ENCODE results near the gene ZDHHC11. TPM values are rescaled to one million over a fixed set of nuclear protein-coding genes. Genes with fewer than 3 reads are reported as not detected.
A peak's percentile ranks its signal among the peaks of the same experiment; 100 is the strongest.

Gene ZDHHC11, protein sequence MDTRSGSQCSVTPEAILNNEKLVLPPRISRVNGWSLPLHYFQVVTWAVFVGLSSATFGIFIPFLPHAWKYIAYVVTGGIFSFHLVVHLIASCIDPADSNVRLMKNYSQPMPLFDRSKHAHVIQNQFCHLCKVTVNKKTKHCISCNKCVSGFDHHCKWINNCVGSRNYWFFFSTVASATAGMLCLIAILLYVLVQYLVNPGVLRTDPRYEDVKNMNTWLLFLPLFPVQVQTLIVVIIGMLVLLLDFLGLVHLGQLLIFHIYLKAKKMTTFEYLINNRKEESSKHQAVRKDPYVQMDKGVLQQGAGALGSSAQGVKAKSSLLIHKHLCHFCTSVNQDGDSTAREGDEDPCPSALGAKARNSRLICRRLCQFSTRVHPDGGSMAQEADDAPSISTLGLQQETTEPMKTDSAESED
- total RNA-seq (10 to 100 TPM in 3 of 5 donors, 1 to 10 TPM in 2; 6.5 to 38.0 (median 11.6) TPM), total RNA-seq (3.0 to 37.9 (median 7.8) reads per million in 29 experiments)
- total RNA-seq (2013) = 5.2 TPM

- Mint-ChIP-seq H3K27ac (peak within 1 kb of the TSS in 1 of 2 donors; percentile 5), H3K9me3 (no peaks in the 10 kb centered on the region), H3K4me1 (peaks cover 4 to 7% (median 6%) of the 10 kb centered on the region in 3 donors), H3K27me3 (peaks cover 6 to 13% of the 10 kb centered on the region in 2 donors), H3K36me3 (no peaks in the 10 kb centered on the region), H3K4me3 (no peak within 1 kb of the TSS)
- peaks cover 0 to 4% of the 10 kb centered on the region in 2 experiments for H3K4me1 ChIP-seq (ENCODE audit: control insufficient read depth in 1 of 2, extremely low read depth in 1 of 2, insufficient read depth in 2 of 2, low read length in 2 of 2)
- no peaks in the 10 kb centered on the region for H3K36me3 ChIP-seq (ENCODE audit: control insufficient read depth in 2 of 2, extremely low read depth in 1 of 2, insufficient read depth in 1 of 2, low read length in 1 of 2)
- H3K9me3 ChIP-seq = no peaks in the 10 kb centered on the region
- peaks cover 0 to 37% of the 10 kb centered on the region in 2 experiments for H3K27me3 ChIP-seq (replicated peaks in 1 of 2; ENCODE audit: control insufficient read depth in 2 of 2, extremely low read depth in 1 of 2, insufficient read depth in 2 of 2, low read length in 1 of 2)
- H3K4me3 ChIP-seq (ENCODE audit: control insufficient read depth in 1 of 2, extremely low read depth in 1 of 2, low read length in 1 of 2) = no peak within 1 kb of the TSS
- CTCF ChIA-PET = no interaction called here
- 85% methylated on average over 25 of the region's 27 CpGs for WGBS (ENCODE audit: insufficient coverage)
- ATAC-seq (replicated peaks in 1 of 4) (no peak), DNase-seq (no peak)
- no peak within 1 kb of the TSS for H3K27ac ChIP-seq (ENCODE audit: low read length)
- POLR2A ChIA-PET = no interaction called here
Observed at GRCh38 chr5:850511-851006, at the start of gene ZDHHC11. Gene ZDHHC11 (minus strand): TSS chr5:850986. CDS start chr5:850602, 384 bp downstream.

GRCh38 chr5:893711-894110 is 42.9 kb upstream of the ZDHHC11 start:
- Histone ChIP-seq H3K36me3 (ENCODE audit: control insufficient read depth in 2 of 2, extremely low read depth in 1 of 2, insufficient read depth in 1 of 2, low read length in 1 of 2) (peaks cover 0 to 33% of the 10 kb centered on the region in 2 donors), H3K27ac (ENCODE audit: low read length) (no peak overlapping the region), H3K4me1 (ENCODE audit: control insufficient read depth in 1 of 2, extremely low read depth in 1 of 2, insufficient read depth in 2 of 2, low read length in 2 of 2) (peaks cover 12 to 34% of the 10 kb centered on the region in 2 experiments), H3K27me3 (replicated peaks in 1 of 2; ENCODE audit: control insufficient read depth in 2 of 2, extremely low read depth in 1 of 2, insufficient read depth in 2 of 2, low read length in 1 of 2) (peaks cover 0 to 7% of the 10 kb centered on the region in 2 experiments), H3K4me3 (ENCODE audit: control insufficient read depth in 1 of 2, extremely low read depth in 1 of 2, low read length in 1 of 2) (no peak overlapping the region), H3K9me3 (no peaks in the 10 kb centered on the region)
- Mint-ChIP-seq H3K36me3 (peaks cover 7% of the 10 kb centered on the region), H3K9me3 (no peaks in the 10 kb centered on the region), H3K4me3 (peak overlapping the region; percentile 49 to 82 (median 64)), H3K27me3 (no peaks in the 10 kb centered on the region), H3K4me1 (peaks cover 14 to 26% (median 22%) of the 10 kb centered on the region in 3 donors), H3K27ac (no peak overlapping the region)
- ChIA-PET POLR2A (no interaction called here), CTCF (no interaction called here)
- 83% methylated on average over 7 of the region's 9 CpGs for WGBS (ENCODE audit: insufficient coverage)
- DNase-seq (no peak), ATAC-seq (replicated peaks in 1 of 4) (no peak)

- Histone ChIP-seq H3K27me3 (replicated peaks in 1 of 2; ENCODE audit: control insufficient read depth in 2 of 2, extremely low read depth in 1 of 2, insufficient read depth in 2 of 2, low read length in 1 of 2) (peaks cover 0 to 7% of the 10 kb centered on the region in 2 experiments), H3K4me1 (ENCODE audit: control insufficient read depth in 1 of 2, extremely low read depth in 1 of 2, insufficient read depth in 2 of 2, low read length in 2 of 2) (peaks cover 12 to 35% of the 10 kb centered on the region in 2 experiments), H3K36me3 (ENCODE audit: control insufficient read depth in 2 of 2, extremely low read depth in 1 of 2, insufficient read depth in 1 of 2, low read length in 1 of 2) (peaks cover 0 to 39% of the 10 kb centered on the region in 2 donors), H3K27ac (ENCODE audit: low read length) (no peak overlapping the region), H3K9me3 (no peaks in the 10 kb centered on the region), H3K4me3 (ENCODE audit: control insufficient read depth in 1 of 2, extremely low read depth in 1 of 2, low read length in 1 of 2) (peak overlapping the region; percentile 38 to 44)
- ChIA-PET CTCF (no interaction called here), POLR2A (interaction anchor here in 1 of 2 donors (0.6 kb wide), 1 partner anchor 705 kb away, joined by 3 read pairs; no protein-coding TSS in a partner anchor)
- Mint-ChIP-seq H3K4me3 (peak overlapping the region; percentile 49 to 82 (median 64)), H3K36me3 (peaks cover 13% of the 10 kb centered on the region), H3K9me3 (no peaks in the 10 kb centered on the region), H3K4me1 (peaks cover 14 to 32% (median 28%) of the 10 kb centered on the region in 3 donors), H3K27me3 (no peaks in the 10 kb centered on the region), H3K27ac (no peak overlapping the region)
- WGBS (ENCODE audit: insufficient coverage) = 4% methylated on average over 31 of the region's 31 CpGs
- ATAC-seq (replicated peaks in 1 of 4) = peak in 1 of 4 experiments; percentile 7
- DNase-seq = no peak
Observed at GRCh38 chr5:893137-893506, 42.3 kb upstream of the ZDHHC11 start.

DNA sequence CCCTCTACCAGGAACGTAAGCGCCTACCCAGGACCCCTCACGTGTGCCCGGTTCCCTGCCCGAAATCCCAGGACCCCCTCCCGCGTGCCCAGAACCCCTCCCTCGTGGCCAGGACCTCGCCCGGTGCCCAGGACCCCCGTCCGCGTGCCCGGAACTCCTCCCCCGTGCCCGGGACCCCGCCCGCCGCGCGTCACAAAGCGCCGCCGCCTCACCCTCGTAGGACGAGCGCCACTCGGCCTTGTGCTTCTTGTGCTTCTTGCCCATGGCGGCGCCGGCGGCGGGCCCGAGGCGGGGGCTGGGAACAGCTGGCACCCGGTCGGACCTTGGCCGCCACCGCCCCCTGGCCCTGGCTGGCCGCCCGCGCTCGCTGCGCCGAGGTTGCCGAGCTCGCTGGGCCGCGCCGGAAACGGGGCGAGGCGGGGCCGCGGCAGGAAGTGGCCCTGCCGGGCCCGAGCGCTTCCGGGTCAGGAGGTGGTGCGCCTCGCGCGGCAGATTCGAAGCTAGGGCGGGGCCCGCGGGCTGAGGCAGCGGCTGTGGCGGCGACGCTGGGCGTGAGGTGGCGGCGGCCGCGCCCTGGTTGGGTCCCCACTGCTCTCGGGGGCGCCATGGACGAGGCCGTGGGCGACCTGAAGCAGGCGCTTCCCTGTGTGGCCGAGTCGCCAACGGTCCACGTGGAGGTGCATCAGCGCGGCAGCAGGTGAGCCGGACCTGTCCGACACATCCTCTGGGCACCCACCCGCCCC is 41.8 kb upstream of the ZDHHC11 start, which contains the start of the genes BRD9 and TRIP13:
BRD9 (minus strand) TSS at position 408 of the 743 bp plus-strand sequence; CDS start at position 264, 144 bp downstream.
TRIP13 (plus strand) TSS at position 491 of the 743 bp plus-strand sequence; CDS start at position 606, 115 bp downstream.
- Histone ChIP-seq H3K9me3 (no peaks in the 10 kb centered on the region), H3K4me1 (ENCODE audit: control insufficient read depth in 1 of 2, extremely low read depth in 1 of 2, insufficient read depth in 2 of 2, low read length in 2 of 2) (peaks cover 12 to 39% of the 10 kb centered on the region in 2 experiments), H3K27me3 (replicated peaks in 1 of 2; ENCODE audit: control insufficient read depth in 2 of 2, extremely low read depth in 1 of 2, insufficient read depth in 2 of 2, low read length in 1 of 2) (peaks cover 0 to 7% of the 10 kb centered on the region in 2 experiments), H3K36me3 (ENCODE audit: control insufficient read depth in 2 of 2, extremely low read depth in 1 of 2, insufficient read depth in 1 of 2, low read length in 1 of 2) (peaks cover 0 to 44% of the 10 kb centered on the region in 2 donors), H3K27ac (ENCODE audit: low read length) (peak within 1 kb of the TSS; percentile 65), H3K4me3 (ENCODE audit: control insufficient read depth in 1 of 2, extremely low read depth in 1 of 2, low read length in 1 of 2) (peak within 1 kb of the TSS; percentile 76 to 82)
- Mint-ChIP-seq H3K4me3 (peak within 1 kb of the TSS; percentile 82 to 87 (median 85)), H3K27ac (peak within 1 kb of the TSS; percentile 40 to 83), H3K36me3 (peaks cover 17% of the 10 kb centered on the region), H3K4me1 (peaks cover 15 to 34% (median 32%) of the 10 kb centered on the region in 3 donors), H3K9me3 (no peaks in the 10 kb centered on the region), H3K27me3 (no peaks in the 10 kb centered on the region)
- WGBS (ENCODE audit: insufficient coverage) = under 1% methylated on average over 89 of the region's 91 CpGs
- ATAC-seq (replicated peaks in 1 of 4) = peak; percentile 94 to 98 (median 96)
- CTCF ChIA-PET = no interaction called here
- peak; percentile 63 to 89 (median 81) for DNase-seq
- POLR2A ChIA-PET = interaction anchor here (0.6 to 0.7 kb wide), 2 partner anchors 221 to 704 kb away, joined by 3 read pairs; no protein-coding TSS in a partner anchor

GRCh38 chr5:891837-892393 is 41.1 kb upstream of the ZDHHC11 start:
- peaks cover 18 to 36% (median 33%) of the 10 kb centered on the region in 3 donors for H3K4me1 Mint-ChIP-seq
- H3K27me3 Mint-ChIP-seq = no peaks in the 10 kb centered on the region
- peaks cover 23% of the 10 kb centered on the region for H3K36me3 Mint-ChIP-seq
- ChIA-PET POLR2A (interaction anchor here in 1 of 2 donors (0.7 kb wide), 1 partner anchor 220 kb away, joined by 3 read pairs; no protein-coding TSS in a partner anchor), CTCF (no interaction called here)
- ATAC-seq (replicated peaks in 1 of 4) (peak in 3 of 4 experiments; percentile 1 to 15 (median 15)), DNase-seq (peak in 2 of 35 experiments; percentile 20 to 24)
- peaks cover 3 to 51% of the 10 kb centered on the region in 2 donors for H3K36me3 ChIP-seq (ENCODE audit: control insufficient read depth in 2 of 2, extremely low read depth in 1 of 2, insufficient read depth in 1 of 2, low read length in 1 of 2)
- H3K4me3 ChIP-seq (ENCODE audit: control insufficient read depth in 1 of 2, extremely low read depth in 1 of 2, low read length in 1 of 2) = peak overlapping the region; percentile 76 to 82
- no peaks in the 10 kb centered on the region for H3K9me3 ChIP-seq
- H3K27ac ChIP-seq (ENCODE audit: low read length) = peak overlapping the region; percentile 65
- 60% methylated on average over 7 of the region's 25 CpGs for WGBS (ENCODE audit: insufficient coverage)
- H3K4me1 ChIP-seq (ENCODE audit: control insufficient read depth in 1 of 2, extremely low read depth in 1 of 2, insufficient read depth in 2 of 2, low read length in 2 of 2) = peaks cover 12 to 39% of the 10 kb centered on the region in 2 experiments
- H3K9me3 Mint-ChIP-seq = no peaks in the 10 kb centered on the region
- peaks cover 0 to 7% of the 10 kb centered on the region in 2 experiments for H3K27me3 ChIP-seq (replicated peaks in 1 of 2; ENCODE audit: control insufficient read depth in 2 of 2, extremely low read depth in 1 of 2, insufficient read depth in 2 of 2, low read length in 1 of 2)
- peak overlapping the region; percentile 82 to 87 (median 85) for H3K4me3 Mint-ChIP-seq
- peak overlapping the region; percentile 40 to 83 for H3K27ac Mint-ChIP-seq
